C4-2B (cell line): ENCODE results near the gene GALNTL6.

ENCODE experiments used
- H3K27ac ChIP-seq: fragments of 450-650 bp; 2 replicates; pipeline ENCODE4 v1.5.1; 2017
- ZFX ChIP-seq: fragments of 450-650 bp; IDR thresholded peaks from 2 replicates; pipeline ENCODE4 v1.6.1; 2017
- TF ChIP-seq, protein P1 (sequence below): fragments of 450-650 bp; conservative IDR thresholded peaks from 2 replicates; pipeline ENCODE4 v1.5.1; 2017; ENCODE audit warnings: mild to moderate bottlenecking

GALNTL6 gene

DNA sequence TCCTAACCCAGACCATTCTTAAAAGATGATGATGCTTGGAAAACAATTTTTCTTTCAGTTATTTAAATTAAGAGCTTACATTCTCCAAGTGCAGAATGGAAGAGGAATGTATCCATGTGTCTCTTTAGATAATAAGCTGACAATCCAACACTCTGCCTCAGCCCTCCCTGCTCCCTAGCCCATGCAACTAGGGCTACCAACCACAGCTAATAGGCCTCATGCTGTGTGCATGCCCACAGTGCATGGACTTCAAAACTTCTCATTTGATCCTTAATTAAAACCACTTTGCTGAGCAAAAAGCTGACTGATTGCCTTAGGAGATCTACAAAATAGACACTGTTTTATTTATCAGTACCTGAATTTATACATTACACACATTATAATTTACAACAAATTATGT is 473.9 kb downstream of the GALNTL6 start:
- TF ChIP-seq, protein P1, sequence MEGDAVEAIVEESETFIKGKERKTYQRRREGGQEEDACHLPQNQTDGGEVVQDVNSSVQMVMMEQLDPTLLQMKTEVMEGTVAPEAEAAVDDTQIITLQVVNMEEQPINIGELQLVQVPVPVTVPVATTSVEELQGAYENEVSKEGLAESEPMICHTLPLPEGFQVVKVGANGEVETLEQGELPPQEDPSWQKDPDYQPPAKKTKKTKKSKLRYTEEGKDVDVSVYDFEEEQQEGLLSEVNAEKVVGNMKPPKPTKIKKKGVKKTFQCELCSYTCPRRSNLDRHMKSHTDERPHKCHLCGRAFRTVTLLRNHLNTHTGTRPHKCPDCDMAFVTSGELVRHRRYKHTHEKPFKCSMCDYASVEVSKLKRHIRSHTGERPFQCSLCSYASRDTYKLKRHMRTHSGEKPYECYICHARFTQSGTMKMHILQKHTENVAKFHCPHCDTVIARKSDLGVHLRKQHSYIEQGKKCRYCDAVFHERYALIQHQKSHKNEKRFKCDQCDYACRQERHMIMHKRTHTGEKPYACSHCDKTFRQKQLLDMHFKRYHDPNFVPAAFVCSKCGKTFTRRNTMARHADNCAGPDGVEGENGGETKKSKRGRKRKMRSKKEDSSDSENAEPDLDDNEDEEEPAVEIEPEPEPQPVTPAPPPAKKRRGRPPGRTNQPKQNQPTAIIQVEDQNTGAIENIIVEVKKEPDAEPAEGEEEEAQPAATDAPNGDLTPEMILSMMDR: no peak
- no peak for TF ChIP-seq ZFX
- H3K27ac ChIP-seq: no peak overlapping the region

DNA sequence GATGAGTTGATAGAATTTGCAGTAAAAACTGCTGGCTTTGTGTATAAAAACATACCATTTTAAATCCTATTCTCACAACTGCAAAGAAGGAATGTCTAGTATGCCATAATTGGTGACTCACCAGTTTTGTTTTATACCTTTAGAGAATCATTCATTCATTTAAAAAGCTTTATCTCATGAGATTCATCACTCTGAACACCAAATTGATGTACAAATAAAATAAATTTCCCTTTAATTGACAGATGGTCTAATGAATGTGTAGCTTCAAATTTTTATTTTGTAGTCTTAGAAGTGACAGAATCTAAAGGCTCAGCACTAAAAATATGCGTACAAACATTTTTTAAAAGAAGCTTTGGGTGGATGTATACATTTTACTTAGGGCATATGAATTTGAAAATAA is 492.5 kb downstream of the GALNTL6 start:
- H3K27ac ChIP-seq: no peak overlapping the region
- TF ChIP-seq ZFX: no peak

DNA sequence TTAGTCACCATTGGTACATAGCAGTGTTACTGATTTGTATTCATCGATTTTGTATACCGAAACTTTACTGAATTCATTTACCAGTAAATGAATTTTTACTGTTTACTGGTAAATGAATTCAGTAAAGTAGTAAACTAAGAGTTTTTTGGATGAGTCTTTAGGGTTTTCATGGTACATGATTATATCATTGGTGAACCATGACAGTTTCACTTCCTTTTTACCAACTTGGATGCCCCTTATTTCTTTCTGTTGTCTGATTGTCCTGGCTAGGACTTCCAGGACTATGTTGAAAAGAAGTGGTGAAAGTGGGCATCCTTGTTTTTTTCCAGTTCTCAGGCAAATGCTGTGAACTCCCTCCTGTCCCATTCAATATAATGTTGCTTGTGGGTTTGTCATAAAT is 494.9 kb downstream of the GALNTL6 start:
- TF ChIP-seq ZFX: no peak
- TF ChIP-seq, protein P1: no peak
- H3K27ac ChIP-seq: no peak overlapping the region

DNA sequence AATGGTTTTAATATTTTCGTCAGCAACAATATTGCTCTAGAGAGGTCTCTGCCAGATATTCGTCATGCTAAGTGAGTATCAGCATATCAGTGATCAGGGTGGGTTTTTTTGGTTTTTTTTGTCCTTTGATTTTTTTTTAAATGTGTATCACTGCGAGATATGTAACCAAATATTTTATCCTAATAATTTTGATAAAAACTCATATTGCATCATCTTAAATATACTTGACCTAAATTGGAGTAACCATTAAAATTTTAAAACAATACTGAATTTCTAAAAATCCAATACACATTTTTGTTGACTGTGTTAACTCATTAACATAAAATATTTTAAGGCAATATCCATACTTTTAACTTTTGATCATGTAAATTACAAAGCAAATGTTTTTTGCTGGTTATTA is 498.5 kb downstream of the GALNTL6 start:
- TF ChIP-seq, protein P1: no peak
- no peak for TF ChIP-seq ZFX

DNA sequence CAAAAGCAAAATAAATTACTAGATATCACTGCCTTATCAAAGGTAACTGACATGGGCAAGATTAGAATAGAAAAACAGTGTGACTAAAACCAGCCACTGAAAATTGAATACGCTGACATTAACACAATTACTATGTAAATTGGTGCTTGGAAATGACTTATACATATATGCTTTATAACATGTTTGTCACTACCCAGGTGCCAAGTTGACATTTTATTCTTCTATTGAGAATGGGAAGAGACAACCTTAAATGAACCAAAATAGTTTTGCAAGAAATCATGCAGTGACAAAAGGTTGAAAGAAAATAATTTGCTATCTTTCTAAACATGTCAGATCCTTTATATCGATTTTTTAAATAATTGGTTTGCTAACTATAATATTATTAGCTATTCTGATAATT is 510.1 kb downstream of the GALNTL6 start:
- TF ChIP-seq ZFX: no peak
- TF ChIP-seq, protein P1: no peak
- H3K27ac ChIP-seq: no peak overlapping the region

More for the DNA sequence above, 498.5 kb downstream of the GALNTL6 start:
- no peak overlapping the region for H3K27ac ChIP-seq

DNA sequence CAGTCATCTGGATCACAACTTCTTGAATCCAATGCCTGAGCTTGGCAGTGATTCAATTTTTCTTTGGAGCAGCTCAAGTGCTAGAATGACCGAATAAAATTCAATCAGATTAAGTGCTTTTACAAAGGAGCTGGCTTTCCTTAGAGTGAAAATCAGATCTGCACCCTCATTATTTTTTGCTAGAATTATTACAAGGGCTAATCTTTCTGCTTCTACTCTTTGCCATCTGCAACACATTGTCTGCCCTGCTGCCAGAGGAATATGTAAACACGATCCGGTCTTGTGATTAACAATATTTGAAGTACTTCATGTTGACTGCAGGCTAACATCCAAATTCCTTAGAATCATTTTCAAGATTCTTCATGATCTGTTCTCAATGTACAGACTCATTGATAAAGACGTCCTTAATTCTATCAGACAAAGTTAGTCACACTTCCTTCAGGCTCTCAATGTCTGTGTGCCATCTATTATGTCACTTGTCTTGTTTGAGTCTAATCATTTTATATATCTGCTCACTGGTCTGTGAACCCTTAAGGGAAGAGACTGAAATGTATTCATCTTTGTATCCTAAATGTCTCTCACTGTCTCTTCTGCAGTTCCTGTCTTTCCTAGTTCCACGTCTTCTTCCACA is 531.2 kb downstream of the GALNTL6 start:
- TF ChIP-seq, protein P1: no peak
- no peak for TF ChIP-seq ZFX
- H3K27ac ChIP-seq: no peak overlapping the region

DNA sequence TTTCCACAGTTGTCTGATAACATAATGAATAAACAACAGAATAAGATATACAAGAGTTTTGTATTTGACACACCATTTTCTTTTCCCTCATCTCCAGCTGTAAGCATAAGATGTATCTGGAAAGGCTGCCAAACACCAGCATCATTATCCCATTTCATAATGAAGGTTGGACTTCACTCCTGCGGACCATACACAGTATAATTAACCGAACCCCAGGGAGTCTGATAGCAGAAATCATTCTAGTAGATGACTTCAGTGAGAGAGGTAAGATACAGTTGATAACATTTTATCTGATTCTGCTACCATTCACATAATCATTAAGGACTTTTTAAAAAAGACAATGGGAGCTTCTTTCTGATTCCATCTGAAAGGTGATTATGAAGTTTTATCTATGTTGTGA is 535.2 kb downstream of the GALNTL6 start:
- TF ChIP-seq ZFX: no peak
- TF ChIP-seq, protein P1: no peak
- H3K27ac ChIP-seq: no peak overlapping the region

DNA sequence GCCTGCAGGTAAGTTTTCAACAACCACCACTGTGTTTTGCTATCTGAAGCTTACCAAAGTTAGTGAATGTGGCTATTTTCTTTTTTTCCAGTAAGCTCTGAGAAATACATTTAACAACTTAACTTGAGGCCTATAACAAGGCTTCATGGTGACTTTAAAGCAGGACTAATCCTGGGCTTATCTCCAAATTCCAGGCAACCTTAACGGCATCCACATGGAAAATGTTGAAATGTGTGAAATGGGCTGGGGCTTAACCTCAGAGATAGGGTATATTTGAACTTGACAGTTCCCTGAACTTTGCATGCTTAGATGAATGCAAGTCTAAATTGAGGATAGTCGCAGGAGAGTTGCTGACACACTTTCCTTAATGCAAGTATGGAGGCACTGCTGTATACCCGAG is 539.2 kb downstream of the GALNTL6 start:
- TF ChIP-seq ZFX: no peak
- no peak overlapping the region for H3K27ac ChIP-seq
